Measurements from ENCODE around the gene MIGA1.

- TF ChIP-seq CTCF (IDR thresholded peaks at IDR 0.05) (no peak), POLR2A (IDR thresholded peaks at IDR 0.05) (no peak), POLR2AphosphoS5 (IDR thresholded peaks at IDR 0.05; ENCODE audit: insufficient read depth in 1 of 2, low read depth in 1 of 2) (no peak)
These were observed 34.9 kb upstream of the MIGA1 start for GRCh38 chr1:77744576-77744975.

Data from vagina (tissue), 2 donors.